Fibroblast of pulmonary artery (primary cell): ENCODE data around the gene NFIA.

Experiments used
- DNase-seq: peaks from one replicate; pipeline ENCODE4 v3.0.0-alpha.2; 2010; ENCODE audit warnings: low read depth
- H3K4me3 ChIP-seq: replicated peaks from 2 replicates; pipeline ENCODE4 v1.5.1; 2011; ENCODE audit warnings: low read depth, mild to moderate bottlenecking, control low read depth, low read length, moderate library complexity
- CTCF ChIP-seq: IDR thresholded peaks from 2 replicates; pipeline ENCODE4 v1.5.1; 2011; ENCODE audit warnings: mild to moderate bottlenecking, control low read depth, low read length, inconsistent platforms; ENCODE audit errors: missing control alignments

Gene NFIA

GRCh38 chr1:61109158-61109557 is 26.8 kb downstream of the NFIA start:
- H3K4me3 ChIP-seq = no peak overlapping the region
- no peak for DNase-seq
- no peak for TF ChIP-seq CTCF

- no peak overlapping the region for H3K4me3 ChIP-seq
- DNase-seq = no peak
- no peak for TF ChIP-seq CTCF
Measured at GRCh38 chr1:61109910-61110309, 27.5 kb downstream of the NFIA start.

GRCh38 chr1:61110554-61110953 is 28.2 kb downstream of the NFIA start:
- H3K4me3 ChIP-seq = no peak overlapping the region
- no peak for TF ChIP-seq CTCF
- no peak for DNase-seq

- TF ChIP-seq CTCF = no peak
- no peak for DNase-seq
- no peak overlapping the region for H3K4me3 ChIP-seq
Measured at GRCh38 chr1:61111084-61112004, 29.0 kb downstream of the NFIA start.

GRCh38 chr1:61114178-61114870 is 32.0 kb downstream of the NFIA start:
- TF ChIP-seq CTCF = no peak
- no peak for DNase-seq
- no peak overlapping the region for H3K4me3 ChIP-seq

- no peak for TF ChIP-seq CTCF
- H3K4me3 ChIP-seq = no peak overlapping the region
- DNase-seq = no peak
Measured at GRCh38 chr1:61115436-61115835, 33.1 kb downstream of the NFIA start.
